Measurements from ENCODE around the gene GPR146. TPM values are rescaled to one million over a fixed set of nuclear protein-coding genes. Genes with fewer than 3 reads are reported as not detected.

GPR146 gene
- total RNA-seq, 1 experiment from 2014 or later, result 2.9 TPM

- H3K36me3 ChIP-seq (ENCODE audit: control insufficient read depth, insufficient read depth, low read length), result peaks cover 4% of the 10 kb centered on the region; the same call in 1 of the 2 replicates
- TF ChIP-seq POLR2AphosphoS5 (IDR thresholded peaks at IDR 0.05; ENCODE audit: low read depth, low read length), result no peak
- no peak for TF ChIP-seq TCF7L2 (IDR thresholded peaks at IDR 0.05; ENCODE audit: low read depth, low read length)
- TF ChIP-seq SIN3A (IDR thresholded peaks at IDR 0.05; ENCODE audit: borderline replicate concordance, insufficient read depth, low read depth, low read length), result no peak
- TF ChIP-seq, protein P1, sequence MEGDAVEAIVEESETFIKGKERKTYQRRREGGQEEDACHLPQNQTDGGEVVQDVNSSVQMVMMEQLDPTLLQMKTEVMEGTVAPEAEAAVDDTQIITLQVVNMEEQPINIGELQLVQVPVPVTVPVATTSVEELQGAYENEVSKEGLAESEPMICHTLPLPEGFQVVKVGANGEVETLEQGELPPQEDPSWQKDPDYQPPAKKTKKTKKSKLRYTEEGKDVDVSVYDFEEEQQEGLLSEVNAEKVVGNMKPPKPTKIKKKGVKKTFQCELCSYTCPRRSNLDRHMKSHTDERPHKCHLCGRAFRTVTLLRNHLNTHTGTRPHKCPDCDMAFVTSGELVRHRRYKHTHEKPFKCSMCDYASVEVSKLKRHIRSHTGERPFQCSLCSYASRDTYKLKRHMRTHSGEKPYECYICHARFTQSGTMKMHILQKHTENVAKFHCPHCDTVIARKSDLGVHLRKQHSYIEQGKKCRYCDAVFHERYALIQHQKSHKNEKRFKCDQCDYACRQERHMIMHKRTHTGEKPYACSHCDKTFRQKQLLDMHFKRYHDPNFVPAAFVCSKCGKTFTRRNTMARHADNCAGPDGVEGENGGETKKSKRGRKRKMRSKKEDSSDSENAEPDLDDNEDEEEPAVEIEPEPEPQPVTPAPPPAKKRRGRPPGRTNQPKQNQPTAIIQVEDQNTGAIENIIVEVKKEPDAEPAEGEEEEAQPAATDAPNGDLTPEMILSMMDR (IDR thresholded peaks at IDR 0.05), result no peak
- TF ChIP-seq, protein P2, sequence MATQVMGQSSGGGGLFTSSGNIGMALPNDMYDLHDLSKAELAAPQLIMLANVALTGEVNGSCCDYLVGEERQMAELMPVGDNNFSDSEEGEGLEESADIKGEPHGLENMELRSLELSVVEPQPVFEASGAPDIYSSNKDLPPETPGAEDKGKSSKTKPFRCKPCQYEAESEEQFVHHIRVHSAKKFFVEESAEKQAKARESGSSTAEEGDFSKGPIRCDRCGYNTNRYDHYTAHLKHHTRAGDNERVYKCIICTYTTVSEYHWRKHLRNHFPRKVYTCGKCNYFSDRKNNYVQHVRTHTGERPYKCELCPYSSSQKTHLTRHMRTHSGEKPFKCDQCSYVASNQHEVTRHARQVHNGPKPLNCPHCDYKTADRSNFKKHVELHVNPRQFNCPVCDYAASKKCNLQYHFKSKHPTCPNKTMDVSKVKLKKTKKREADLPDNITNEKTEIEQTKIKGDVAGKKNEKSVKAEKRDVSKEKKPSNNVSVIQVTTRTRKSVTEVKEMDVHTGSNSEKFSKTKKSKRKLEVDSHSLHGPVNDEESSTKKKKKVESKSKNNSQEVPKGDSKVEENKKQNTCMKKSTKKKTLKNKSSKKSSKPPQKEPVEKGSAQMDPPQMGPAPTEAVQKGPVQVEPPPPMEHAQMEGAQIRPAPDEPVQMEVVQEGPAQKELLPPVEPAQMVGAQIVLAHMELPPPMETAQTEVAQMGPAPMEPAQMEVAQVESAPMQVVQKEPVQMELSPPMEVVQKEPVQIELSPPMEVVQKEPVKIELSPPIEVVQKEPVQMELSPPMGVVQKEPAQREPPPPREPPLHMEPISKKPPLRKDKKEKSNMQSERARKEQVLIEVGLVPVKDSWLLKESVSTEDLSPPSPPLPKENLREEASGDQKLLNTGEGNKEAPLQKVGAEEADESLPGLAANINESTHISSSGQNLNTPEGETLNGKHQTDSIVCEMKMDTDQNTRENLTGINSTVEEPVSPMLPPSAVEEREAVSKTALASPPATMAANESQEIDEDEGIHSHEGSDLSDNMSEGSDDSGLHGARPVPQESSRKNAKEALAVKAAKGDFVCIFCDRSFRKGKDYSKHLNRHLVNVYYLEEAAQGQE (IDR thresholded peaks at IDR 0.05; ENCODE audit: insufficient read depth in 1 of 2, low read depth in 2 of 2, low read length in 1 of 2), result no peak
- peak overlapping the region; percentile 90 for H3K27ac ChIP-seq (ENCODE audit: low read length)
- no peaks in the 10 kb centered on the region for H3K27me3 ChIP-seq (ENCODE audit: control insufficient read depth, insufficient read depth, low read length)
- ATAC-seq, result peak; percentile 88
- ChIA-PET CTCF (no interaction called here), POLR2A (no interaction called here)
- DNase-seq (ENCODE audit: low read depth, low spot score), result peak; percentile 71
- H3K4me1 ChIP-seq (ENCODE audit: control insufficient read depth, insufficient read depth, low read length), result peaks cover 30% of the 10 kb centered on the region
- BruUV-seq (replicated peaks), result no TSS peak
- H3K4me3 ChIP-seq (ENCODE audit: low read depth in 2 of 2, low read length in 2 of 2), result peak overlapping the region; percentile 74 to 76
- in situ Hi-C loops (cut with HindIII; ENCODE audit: low pct_unique_long_range_greater_than_20kb, low sequenced_read_pairs), result no loop called here
- intact Hi-C loops (cut with micrococcal nuclease; ENCODE audit: unreplicated experiment), result no loop called here
- H3K9me3 ChIP-seq (ENCODE audit: control insufficient read depth, insufficient read depth, low read depth, low read length), result no peaks in the 10 kb centered on the region
These were observed 15.3 kb upstream of the GPR146 start for GRCh38 chr7:1028775-1029636.

DNA sequence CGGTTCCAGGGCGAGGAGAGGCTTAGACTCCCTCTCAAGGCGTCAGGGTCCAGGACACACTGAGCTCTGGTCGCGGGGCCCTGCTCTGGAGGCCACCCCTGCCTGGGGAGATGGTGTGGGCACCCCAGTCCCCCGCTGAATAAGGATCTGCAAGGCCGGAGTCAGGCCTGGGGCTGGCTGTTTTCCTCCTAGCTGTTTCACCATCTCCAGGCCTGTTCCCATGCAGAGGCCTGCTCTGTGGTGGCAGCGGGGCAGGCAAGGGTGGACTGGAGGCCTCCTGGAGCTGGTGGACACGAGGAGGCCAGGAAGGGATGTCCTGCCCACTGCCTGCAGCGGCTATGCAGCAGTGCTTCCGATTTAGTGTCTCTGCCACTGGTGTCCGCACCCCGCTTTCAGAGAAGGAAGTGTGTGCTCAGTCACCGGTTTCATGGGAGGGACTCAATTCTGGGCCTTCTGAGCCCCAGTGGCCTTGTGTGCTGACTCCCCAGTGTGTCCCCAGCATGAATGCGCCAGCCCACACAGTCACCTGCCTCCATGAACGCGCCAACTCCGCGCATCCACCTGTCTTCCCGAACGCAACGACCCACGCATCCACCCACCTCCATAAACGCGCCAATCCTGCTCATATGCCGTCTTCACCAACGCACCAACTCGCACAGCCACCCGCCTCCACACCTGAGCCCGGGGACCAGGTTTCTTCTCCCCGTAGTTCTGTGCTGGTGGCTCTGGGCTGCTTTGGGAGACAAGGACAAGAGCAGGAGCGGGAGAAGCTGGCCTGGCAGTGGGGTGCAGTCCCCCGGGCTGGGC is 14.5 kb upstream of the GPR146 start:
- no peak for ATAC-seq
- intact Hi-C loops (cut with micrococcal nuclease; ENCODE audit: unreplicated experiment), result no loop called here
- peaks cover 30% of the 10 kb centered on the region for H3K4me1 ChIP-seq (ENCODE audit: control insufficient read depth, insufficient read depth, low read length)
- peak overlapping the region; percentile 90 for H3K27ac ChIP-seq (ENCODE audit: low read length)
- no peaks in the 10 kb centered on the region for H3K9me3 ChIP-seq (ENCODE audit: control insufficient read depth, insufficient read depth, low read depth, low read length)
- peaks cover 4% of the 10 kb centered on the region; the same call in 1 of the 2 replicates for H3K36me3 ChIP-seq (ENCODE audit: control insufficient read depth, insufficient read depth, low read length)
- TF ChIP-seq SIN3A (IDR thresholded peaks at IDR 0.05; ENCODE audit: borderline replicate concordance, insufficient read depth, low read depth, low read length) (no peak), TCF7L2 (IDR thresholded peaks at IDR 0.05; ENCODE audit: low read depth, low read length) (no peak)
- H3K27me3 ChIP-seq (ENCODE audit: control insufficient read depth, insufficient read depth, low read length), result no peaks in the 10 kb centered on the region
- ChIA-PET CTCF (no interaction called here), POLR2A (no interaction called here)
- no peak for DNase-seq (ENCODE audit: low read depth, low spot score)
- no peak overlapping the region for H3K4me3 ChIP-seq (ENCODE audit: low read depth in 2 of 2, low read length in 2 of 2)
- in situ Hi-C loops (cut with HindIII; ENCODE audit: low pct_unique_long_range_greater_than_20kb, low sequenced_read_pairs), result no loop called here
- BruUV-seq (replicated peaks), result no TSS peak

Data from Panc1 (cell line).